ENCODE measurements around the gene SEPTIN7. TPM values are rescaled to one million over a fixed set of nuclear protein-coding genes. Genes with fewer than 3 reads are reported as not detected.

SEPTIN7 gene
- total RNA-seq, 1 experiment from 2014 or later, result 219 TPM

DNA sequence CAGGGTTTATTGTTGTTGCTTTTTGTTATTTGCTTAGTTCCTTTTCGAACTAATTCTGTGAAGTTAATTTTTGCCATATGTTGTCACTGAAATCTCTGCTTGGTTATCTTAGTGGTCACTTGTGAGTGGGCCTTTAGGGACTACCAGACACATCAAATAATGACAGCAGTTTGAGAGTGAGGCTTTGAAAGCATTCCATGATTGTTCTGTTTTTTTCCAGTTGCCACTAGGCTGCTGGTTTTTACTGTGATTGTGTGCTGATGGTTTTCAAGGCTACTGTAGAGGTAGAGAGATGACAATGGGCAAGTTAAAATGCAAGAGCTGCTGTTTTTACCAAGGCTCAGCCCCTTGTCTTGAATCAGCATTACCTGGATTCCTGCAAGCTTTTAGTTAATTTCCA is 20.0 kb downstream of the SEPTIN7 start:
- peaks cover 100% of the 10 kb centered on the region for H3K79me2 ChIP-seq (ENCODE audit: low read depth)
- no peak overlapping the region for H3K4me2 ChIP-seq
- ChIA-PET POLR2A (ENCODE audit: unreplicated experiment) (no interaction called here), CTCF (no interaction called here)
- peaks cover 5% of the 10 kb centered on the region; the same call in 1 of the 2 replicates for H3K36me3 ChIP-seq (ENCODE audit: low read depth)
- no peak overlapping the region for H3K4me3 ChIP-seq
- H3K27ac ChIP-seq, result no peak overlapping the region
- 0 out of 2 replicates have a peak, but pooled peaks cover 6% of the 10 kb centered on the region for H3K9me2 ChIP-seq (ENCODE audit: insufficient read depth)
- no peak for DNase-seq
- no peaks in the 10 kb centered on the region; the same call in 1 of the 2 replicates for H3F3A ChIP-seq (ENCODE audit: insufficient read depth, low read depth)
- H3K27me3 ChIP-seq (ENCODE audit: insufficient read depth, low read depth), result no peaks in the 10 kb centered on the region
- H2AFZ ChIP-seq, result no peak overlapping the region
- TF ChIP-seq CTCF (conservative IDR thresholded peaks at IDR 0.05) (no peak), EZH2 (IDR thresholded peaks at IDR 0.05; ENCODE audit: low read depth) (no peak)
- intact Hi-C loops (cut with micrococcal nuclease; ENCODE audit: unreplicated experiment), result no loop called here
- peaks cover 14% of the 10 kb centered on the region for H4K20me1 ChIP-seq (ENCODE audit: insufficient read depth)
- no TSS peak for BruUV-seq (replicated peaks)
- peaks cover 9% of the 10 kb centered on the region; the same call in 1 of the 2 replicates for H3K4me1 ChIP-seq (replicated peaks; ENCODE audit: insufficient read depth)
- H3K9me3 ChIP-seq (ENCODE audit: insufficient read depth, low read depth), result peaks cover 17% of the 10 kb centered on the region

- H3K9me2 ChIP-seq (ENCODE audit: insufficient read depth), result no peaks in the 10 kb centered on the region
- no TSS peak for BruUV-seq (replicated peaks)
- TF ChIP-seq CTCF (conservative IDR thresholded peaks at IDR 0.05) (no peak), EZH2 (IDR thresholded peaks at IDR 0.05; ENCODE audit: low read depth) (no peak)
- intact Hi-C loops (cut with micrococcal nuclease; ENCODE audit: unreplicated experiment), result no loop called here
- CTCF ChIA-PET, result no interaction called here
- H3F3A ChIP-seq (ENCODE audit: insufficient read depth, low read depth), result no peaks in the 10 kb centered on the region; the same call in 1 of the 2 replicates
- no peak overlapping the region for H2AFZ ChIP-seq
- no peaks in the 10 kb centered on the region for H3K4me1 ChIP-seq (replicated peaks; ENCODE audit: insufficient read depth)
- H4K20me1 ChIP-seq (ENCODE audit: insufficient read depth), result peaks cover 12% of the 10 kb centered on the region
- H3K4me2 ChIP-seq, result no peak overlapping the region
- no peak overlapping the region for H3K4me3 ChIP-seq
- peaks cover 5% of the 10 kb centered on the region; the same call in 1 of the 2 replicates for H3K36me3 ChIP-seq (ENCODE audit: low read depth)
- no peaks in the 10 kb centered on the region for H3K27me3 ChIP-seq (ENCODE audit: insufficient read depth, low read depth)
- H3K9me3 ChIP-seq (ENCODE audit: insufficient read depth, low read depth), result peaks cover 17% of the 10 kb centered on the region
- DNase-seq, result no peak
- H3K27ac ChIP-seq, result no peak overlapping the region
- POLR2A ChIA-PET (ENCODE audit: unreplicated experiment), result no interaction called here
- H3K79me2 ChIP-seq (ENCODE audit: low read depth), result peaks cover 97% of the 10 kb centered on the region
Measured at GRCh38 chr7:35823440-35823839, 22.6 kb downstream of the SEPTIN7 start.

GRCh38 chr7:35825974-35826373 is 25.1 kb downstream of the SEPTIN7 start:
- Histone ChIP-seq H3K9me3 (ENCODE audit: insufficient read depth, low read depth) (0 out of 2 replicates have a peak, but pooled peaks cover 4% of the 10 kb centered on the region), H3K4me2 (no peak overlapping the region), H3K36me3 (ENCODE audit: low read depth) (no peaks in the 10 kb centered on the region), H3K27ac (no peak overlapping the region), H3K9me2 (ENCODE audit: insufficient read depth) (no peaks in the 10 kb centered on the region), H3K27me3 (ENCODE audit: insufficient read depth, low read depth) (no peaks in the 10 kb centered on the region), H2AFZ (no peak overlapping the region), H4K20me1 (ENCODE audit: insufficient read depth) (peaks cover 17% of the 10 kb centered on the region), H3K4me1 (replicated peaks; ENCODE audit: insufficient read depth) (no peaks in the 10 kb centered on the region), H3K4me3 (no peak overlapping the region), H3K79me2 (ENCODE audit: low read depth) (peaks cover 95% of the 10 kb centered on the region), H3F3A (ENCODE audit: insufficient read depth, low read depth) (no peaks in the 10 kb centered on the region; the same call in 1 of the 2 replicates)
- no peak for DNase-seq
- POLR2A ChIA-PET (ENCODE audit: unreplicated experiment), result no interaction called here
- CTCF ChIA-PET, result no interaction called here
- intact Hi-C loops (cut with micrococcal nuclease; ENCODE audit: unreplicated experiment), result no loop called here
- no TSS peak for BruUV-seq (replicated peaks)
- TF ChIP-seq CTCF (conservative IDR thresholded peaks at IDR 0.05), result no peak
- TF ChIP-seq EZH2 (IDR thresholded peaks at IDR 0.05; ENCODE audit: low read depth), result no peak

Data from PC-9 (cell line).